DMS53 (cell line): ENCODE data around the gene WDR44.
"Not testable (repeated sequence)": the region's sequence is repeated elsewhere in the genome, so short reads cannot be mapped to it uniquely, and the experiment has no call there.

Experiments
- DNase-seq: peaks from one replicate; lab custom pipeline; 2025; lab: John Stamatoyannopoulos, UW

The WDR44 gene

GRCh38 chrX:118345464-118346257 is at the start of gene WDR44:
WDR44 (plus strand) TSS chrX:118346106; CDS start chrX:118346504, 398 bp downstream.
- peak; percentile 98 for DNase-seq

- not testable (repeated sequence) for DNase-seq
Observed at GRCh38 chrX:118305827-118306226, 40.1 kb upstream of the WDR44 start.

GRCh38 chrX:118315529-118315928 is 30.4 kb upstream of the WDR44 start:
- no peak for DNase-seq

- DNase-seq, result no peak
Observed at GRCh38 chrX:118324588-118324987, 21.3 kb upstream of the WDR44 start.

GRCh38 chrX:118325453-118325852 is 20.5 kb upstream of the WDR44 start:
- DNase-seq, result peak; percentile 10

- DNase-seq, result no peak
Observed at GRCh38 chrX:118329175-118329574, 16.7 kb upstream of the WDR44 start.

- DNase-seq, result no peak
Observed at GRCh38 chrX:118337687-118338086, 8.2 kb upstream of the WDR44 start.

GRCh38 chrX:118338930-118339329 is 7.0 kb upstream of the WDR44 start:
- no peak for DNase-seq

GRCh38 chrX:118345045-118345463 is 852 bp upstream of the WDR44 start:
- no peak for DNase-seq

- peak; percentile 66 for DNase-seq
Observed at GRCh38 chrX:118346258-118347094, 570 bp downstream of the WDR44 start.

GRCh38 chrX:118347131-118347530 is 1.2 kb downstream of the WDR44 start:
- DNase-seq, result peak; percentile 35

GRCh38 chrX:118347736-118348135 is 1.8 kb downstream of the WDR44 start:
- DNase-seq, result no peak

GRCh38 chrX:118348186-118348810 is 2.4 kb downstream of the WDR44 start:
- DNase-seq, result no peak

GRCh38 chrX:118349188-118349587 is 3.3 kb downstream of the WDR44 start:
- no peak for DNase-seq

- DNase-seq, result no peak
Observed at GRCh38 chrX:118350221-118350620, 4.3 kb downstream of the WDR44 start.

- DNase-seq, result no peak
Observed at GRCh38 chrX:118350706-118351105, 4.8 kb downstream of the WDR44 start.

GRCh38 chrX:118352566-118352965 is 6.7 kb downstream of the WDR44 start:
- DNase-seq, result no peak

- no peak for DNase-seq
Observed at GRCh38 chrX:118353081-118353850, 7.4 kb downstream of the WDR44 start.

- DNase-seq, result no peak
Observed at GRCh38 chrX:118355225-118355920, 9.5 kb downstream of the WDR44 start.

- no peak for DNase-seq
Observed at GRCh38 chrX:118356154-118356701, 10.3 kb downstream of the WDR44 start.
